Lower leg skin (tissue), 4 donors: ENCODE data around the gene EFCAB12. TPM values are rescaled to one million over a fixed set of nuclear protein-coding genes. Genes with fewer than 3 reads are reported as not detected.
"Not testable (repeated sequence)": the region's sequence is repeated elsewhere in the genome, so short reads cannot be mapped to it uniquely, and the experiment has no call there.

ENCODE experiments used
- DNase-seq, 2 donors: peaks; one replicate each; pipeline ENCODE4 v3.0.0-alpha.2; 2019; ENCODE audit warnings: low spot score in 2 of 2
- H3K4me3 ChIP-seq: fragments of 200-600 bp; sonication (generic); 2 replicates; pipeline ENCODE4 v1.5.1; 2017; ENCODE audit warnings: mild to moderate bottlenecking, low read depth; ENCODE audit not compliant: poor library complexity, severe bottlenecking
- POLR2A ChIP-seq, 2 donors: fragments of 450-650 bp; IDR thresholded peaks; one replicate each; pipeline ENCODE4 v1.6.1; 2016 to 2017; ENCODE audit warnings: antibody characterized with exemption in 2 of 2, mild to moderate bottlenecking in 1 of 2, moderate library complexity in 1 of 2
- WGBS, 2 donors: methylation state at CpG; one replicate each; pipeline ENCODE4 v1.1.5; 2018; 5-methylcytosine and 5-hydroxymethylcytosine counted together
- intact Hi-C: fragments of 100-400 bp; cut with DNase I; formaldehyde crosslinking; loops from one replicate; pipeline ENCODE4 v1.15.0; 2023; ENCODE audit warnings: low total_unique reads
- total RNA-seq, 4 donors: library from RNA; depleted of rRNA; stranded (reverse); fragments of >200 nt; gene quantifications; one replicate each; pipeline ENCODE4 v1.1.0, GENCODE V29; 2016
- TF ChIP-seq, protein P1 (sequence below), 3 donors: fragments of 450-650 bp; IDR thresholded peaks; one replicate each; pipeline ENCODE4 v1.5.1; 2016; ENCODE audit warnings: antibody characterized with exemption in 3 of 3, mild to moderate bottlenecking in 3 of 3, moderate library complexity in 2 of 3

EFCAB12 gene
- total RNA-seq, 4 donors from 2014 or later, result not detected

DNA sequence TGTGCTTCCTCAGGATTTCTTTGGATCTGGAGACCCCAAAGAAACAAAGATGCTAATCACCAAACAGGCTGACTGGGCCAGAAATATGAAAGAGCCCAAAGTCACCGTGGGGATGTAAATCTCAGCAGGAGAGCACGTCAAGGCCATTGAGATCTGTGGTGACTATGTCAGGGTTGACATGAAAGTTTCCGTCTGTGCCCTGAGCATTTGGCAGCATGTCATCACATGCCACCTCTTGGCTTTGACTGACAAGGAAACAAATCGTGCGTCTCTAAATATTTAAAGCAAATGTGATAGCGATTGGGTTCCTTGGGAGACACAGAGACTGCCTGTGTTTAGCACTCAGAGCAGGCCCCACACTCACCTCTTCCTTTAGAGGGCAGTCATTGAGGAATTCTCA is 35.2 kb downstream of the EFCAB12 start:
- 37 to 39% methylated on average over 6 of the region's 6 CpGs for WGBS, 2 donors
- no peak for TF ChIP-seq POLR2A (IDR thresholded peaks at IDR 0.05)
- TF ChIP-seq, protein P1, sequence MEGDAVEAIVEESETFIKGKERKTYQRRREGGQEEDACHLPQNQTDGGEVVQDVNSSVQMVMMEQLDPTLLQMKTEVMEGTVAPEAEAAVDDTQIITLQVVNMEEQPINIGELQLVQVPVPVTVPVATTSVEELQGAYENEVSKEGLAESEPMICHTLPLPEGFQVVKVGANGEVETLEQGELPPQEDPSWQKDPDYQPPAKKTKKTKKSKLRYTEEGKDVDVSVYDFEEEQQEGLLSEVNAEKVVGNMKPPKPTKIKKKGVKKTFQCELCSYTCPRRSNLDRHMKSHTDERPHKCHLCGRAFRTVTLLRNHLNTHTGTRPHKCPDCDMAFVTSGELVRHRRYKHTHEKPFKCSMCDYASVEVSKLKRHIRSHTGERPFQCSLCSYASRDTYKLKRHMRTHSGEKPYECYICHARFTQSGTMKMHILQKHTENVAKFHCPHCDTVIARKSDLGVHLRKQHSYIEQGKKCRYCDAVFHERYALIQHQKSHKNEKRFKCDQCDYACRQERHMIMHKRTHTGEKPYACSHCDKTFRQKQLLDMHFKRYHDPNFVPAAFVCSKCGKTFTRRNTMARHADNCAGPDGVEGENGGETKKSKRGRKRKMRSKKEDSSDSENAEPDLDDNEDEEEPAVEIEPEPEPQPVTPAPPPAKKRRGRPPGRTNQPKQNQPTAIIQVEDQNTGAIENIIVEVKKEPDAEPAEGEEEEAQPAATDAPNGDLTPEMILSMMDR (IDR thresholded peaks at IDR 0.05), result no peak
- intact Hi-C loops, result no loop called here
- H3K4me3 ChIP-seq, result no peak overlapping the region
- DNase-seq, result no peak

DNA sequence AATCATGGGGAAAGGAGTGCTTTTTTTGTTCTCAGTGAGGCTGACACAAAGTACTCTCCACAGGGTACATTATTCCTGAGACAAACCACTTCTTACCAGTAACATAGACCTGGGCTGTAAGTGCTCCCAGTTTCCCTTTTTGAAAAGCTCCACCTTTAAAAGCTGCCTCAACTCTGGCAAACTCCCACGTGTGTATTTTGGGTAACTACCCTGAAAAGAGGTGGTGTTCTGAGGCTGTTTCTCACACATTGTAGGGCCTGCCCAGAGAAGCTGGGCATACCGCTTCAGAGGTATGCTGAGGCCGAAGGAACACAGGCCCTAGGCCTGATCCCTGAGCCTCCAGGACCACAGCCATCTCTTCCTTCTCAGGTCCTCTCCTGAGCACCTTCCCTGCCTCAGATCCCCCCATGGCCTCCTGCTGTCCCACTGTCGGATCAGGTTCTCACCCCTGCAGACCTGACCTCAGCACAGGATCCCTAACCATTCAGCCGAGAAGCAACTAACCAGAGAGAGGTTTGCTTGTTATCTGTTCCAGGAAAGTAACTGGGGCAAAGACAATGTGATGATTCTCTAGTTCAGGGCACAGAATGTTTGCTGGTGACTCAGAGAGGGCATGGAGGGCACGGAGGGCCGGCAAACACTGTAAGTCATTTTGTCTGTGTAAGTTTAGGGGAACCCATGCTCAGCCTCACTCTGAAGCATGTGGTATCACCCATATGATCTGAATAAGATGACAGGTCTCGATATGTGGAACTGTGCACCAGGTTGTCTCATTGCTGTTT is 36.1 kb downstream of the EFCAB12 start:
- H3K4me3 ChIP-seq, DNase-seq, intact Hi-C loops: not testable (repeated sequence)
- 47 to 56% methylated on average over 8 of the region's 8 CpGs for WGBS, 2 donors

DNA sequence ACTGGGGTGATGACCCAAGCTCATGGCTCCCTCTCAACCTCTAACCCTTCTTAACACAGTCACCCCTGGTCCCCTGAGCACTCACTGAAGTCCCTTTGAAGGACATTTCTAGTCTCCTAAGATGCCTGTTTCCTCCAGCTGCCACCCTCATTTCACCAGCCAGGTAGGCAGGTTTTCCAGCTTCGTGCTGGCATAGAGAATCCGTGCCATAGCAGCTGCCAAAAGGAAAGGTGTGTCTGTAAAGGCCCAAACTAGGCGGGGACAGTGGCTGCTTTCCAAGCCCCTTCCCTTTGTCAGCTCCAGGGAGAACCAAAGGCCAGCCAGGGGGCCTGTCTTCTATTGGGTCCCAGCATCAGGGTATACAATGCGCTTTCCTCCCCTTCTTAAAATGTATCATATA is 36.9 kb downstream of the EFCAB12 start:
- WGBS, 2 donors, result 52 to 55% methylated on average over 4 of the region's 4 CpGs
- DNase-seq, result peak in 1 of 2 donors; percentile 51
- intact Hi-C loops, H3K4me3 ChIP-seq: not testable (repeated sequence)

DNA sequence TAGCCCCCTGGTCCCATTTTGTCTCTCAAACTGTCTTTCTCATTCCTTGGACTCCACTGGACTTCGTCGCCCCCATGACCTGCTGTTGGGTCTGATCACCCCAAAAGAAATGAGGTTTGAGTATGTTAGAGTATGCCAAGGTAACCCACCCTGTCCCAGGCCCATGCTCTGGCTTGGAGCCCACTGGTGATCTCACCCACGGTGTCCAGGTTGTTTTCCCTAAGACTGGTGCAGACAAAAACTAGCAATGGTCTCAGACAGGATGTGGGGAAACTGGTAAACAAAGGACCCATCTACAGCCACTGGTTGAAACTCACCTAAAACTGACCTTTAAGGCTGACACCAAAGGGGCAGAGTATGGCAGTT is 38.9 kb downstream of the EFCAB12 start:
- DNase-seq, result no peak
- intact Hi-C loops, result no loop called here
- WGBS, 2 donors, result 69 to 87% methylated on average over 3 of the region's 3 CpGs
- TF ChIP-seq POLR2A (IDR thresholded peaks at IDR 0.05), result no peak
- TF ChIP-seq, protein P1 (IDR thresholded peaks at IDR 0.05), result no peak
- no peak overlapping the region for H3K4me3 ChIP-seq

DNA sequence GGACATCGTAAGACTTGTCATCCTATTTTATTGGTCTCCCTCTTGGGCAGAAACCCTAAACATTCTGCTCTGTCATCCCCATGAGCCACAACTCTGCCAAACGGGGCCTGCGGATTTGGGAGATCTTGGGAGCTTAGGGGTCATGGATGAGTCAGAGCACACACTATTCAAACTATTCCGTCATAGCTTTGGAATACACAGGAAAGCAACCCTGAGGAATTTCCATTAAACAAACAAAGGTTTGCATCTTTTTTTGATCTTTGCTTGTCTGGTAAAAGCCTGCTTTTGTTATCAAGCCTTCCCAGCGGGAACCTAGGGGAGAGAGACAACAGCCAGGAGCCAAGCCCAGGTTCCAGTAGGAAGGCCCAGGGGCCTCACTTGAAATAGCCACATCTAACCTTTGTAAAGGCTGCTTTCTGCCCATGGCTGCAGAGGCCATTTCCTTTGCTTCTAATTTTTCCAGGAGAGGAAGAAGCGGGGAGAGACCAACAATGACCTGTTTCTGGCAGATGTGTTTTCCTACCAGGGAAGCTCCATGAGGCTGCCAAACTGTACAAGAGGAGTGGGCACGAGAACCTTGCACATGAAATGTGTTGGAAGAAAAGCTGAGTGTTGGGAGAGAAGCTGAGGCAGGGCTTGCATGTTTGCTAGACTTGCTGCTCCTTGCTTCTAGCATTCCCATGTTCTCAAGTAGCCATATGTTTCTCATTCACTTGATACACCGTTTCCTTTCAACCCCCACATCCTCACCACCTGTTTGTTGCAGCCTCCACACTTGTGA is 39.5 kb downstream of the EFCAB12 start:
- 66 to 76% methylated on average over 8 of the region's 8 CpGs for WGBS, 2 donors
- H3K4me3 ChIP-seq, DNase-seq, intact Hi-C loops: not testable (repeated sequence)

DNA sequence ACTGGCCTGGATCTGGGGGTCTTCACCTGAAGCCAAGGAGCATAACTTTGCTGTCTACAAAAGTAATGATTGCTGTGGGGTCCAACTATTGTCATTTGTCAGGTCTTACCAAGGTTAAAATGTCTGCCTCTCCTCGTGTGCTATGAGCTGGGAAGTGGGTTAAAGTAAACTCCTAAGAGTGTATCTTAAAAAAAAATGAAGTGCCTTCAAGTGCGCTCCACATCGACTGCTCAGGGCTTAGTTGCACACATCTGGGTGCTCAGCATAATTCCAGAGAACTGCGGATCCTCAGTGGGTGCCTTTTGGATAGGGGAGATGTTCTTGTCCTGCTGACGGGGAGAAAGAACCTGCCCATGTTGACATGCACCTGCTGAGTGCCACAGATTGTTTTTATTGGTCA is 40.9 kb downstream of the EFCAB12 start:
- intact Hi-C loops, result no loop called here
- TF ChIP-seq, protein P1 (IDR thresholded peaks at IDR 0.05), result no peak
- no peak for TF ChIP-seq POLR2A (IDR thresholded peaks at IDR 0.05)
- no peak for DNase-seq
- no peak overlapping the region for H3K4me3 ChIP-seq
- WGBS, 2 donors, result 94 to 95% methylated on average over 5 of the region's 5 CpGs

DNA sequence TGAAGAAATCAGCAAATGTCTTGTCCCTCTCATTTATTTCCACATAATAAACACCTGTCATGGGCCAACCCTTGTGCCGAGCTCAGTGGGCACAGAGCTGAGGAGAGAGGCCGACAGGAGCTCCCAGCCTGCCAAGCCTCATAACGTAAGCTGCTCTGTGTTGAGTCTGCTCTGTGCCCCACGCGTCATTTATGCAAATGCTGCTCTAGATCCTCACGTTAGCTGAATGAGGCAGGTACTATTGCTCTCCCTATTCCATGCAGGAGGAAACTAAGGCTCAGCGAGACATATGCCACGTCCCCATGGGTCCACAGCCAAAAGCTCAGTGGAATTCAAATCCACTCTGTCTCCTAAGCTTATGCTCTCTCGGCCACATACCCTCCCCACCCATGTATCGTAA is 41.5 kb downstream of the EFCAB12 start:
- TF ChIP-seq POLR2A (IDR thresholded peaks at IDR 0.05), result no peak
- TF ChIP-seq, protein P1 (IDR thresholded peaks at IDR 0.05), result no peak
- DNase-seq, result no peak
- no peak overlapping the region for H3K4me3 ChIP-seq
- WGBS, 2 donors, result 90 to 92% methylated on average over 10 of the region's 10 CpGs
- intact Hi-C loops, result no loop called here

DNA sequence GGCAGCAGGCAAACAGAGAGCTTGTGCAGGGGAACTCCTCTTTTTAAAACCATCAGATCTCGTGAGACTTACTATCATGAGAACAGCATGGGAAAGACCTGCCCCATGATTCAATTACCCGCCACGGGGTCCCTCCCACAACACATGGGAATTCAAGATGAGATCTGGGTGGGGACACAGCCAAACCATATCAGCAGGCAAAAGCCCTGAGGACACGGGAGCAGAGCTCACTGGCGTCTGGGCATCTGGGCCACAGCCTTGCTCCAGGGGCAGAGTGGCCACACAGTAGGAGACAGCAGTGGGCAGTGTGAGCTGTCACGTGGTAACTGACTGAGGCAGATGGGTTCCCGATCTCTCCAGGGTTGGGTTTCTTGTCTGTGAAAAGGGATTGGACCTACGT is 42.9 kb downstream of the EFCAB12 start:
- H3K4me3 ChIP-seq, DNase-seq, intact Hi-C loops: not testable (repeated sequence)
- WGBS, 2 donors, result 67 to 69% methylated on average over 8 of the region's 8 CpGs
